ENCODE data around the gene PELI3.
A peak's percentile ranks its signal among the peaks of the same experiment; 100 is the strongest.

PELI3 gene

DNA sequence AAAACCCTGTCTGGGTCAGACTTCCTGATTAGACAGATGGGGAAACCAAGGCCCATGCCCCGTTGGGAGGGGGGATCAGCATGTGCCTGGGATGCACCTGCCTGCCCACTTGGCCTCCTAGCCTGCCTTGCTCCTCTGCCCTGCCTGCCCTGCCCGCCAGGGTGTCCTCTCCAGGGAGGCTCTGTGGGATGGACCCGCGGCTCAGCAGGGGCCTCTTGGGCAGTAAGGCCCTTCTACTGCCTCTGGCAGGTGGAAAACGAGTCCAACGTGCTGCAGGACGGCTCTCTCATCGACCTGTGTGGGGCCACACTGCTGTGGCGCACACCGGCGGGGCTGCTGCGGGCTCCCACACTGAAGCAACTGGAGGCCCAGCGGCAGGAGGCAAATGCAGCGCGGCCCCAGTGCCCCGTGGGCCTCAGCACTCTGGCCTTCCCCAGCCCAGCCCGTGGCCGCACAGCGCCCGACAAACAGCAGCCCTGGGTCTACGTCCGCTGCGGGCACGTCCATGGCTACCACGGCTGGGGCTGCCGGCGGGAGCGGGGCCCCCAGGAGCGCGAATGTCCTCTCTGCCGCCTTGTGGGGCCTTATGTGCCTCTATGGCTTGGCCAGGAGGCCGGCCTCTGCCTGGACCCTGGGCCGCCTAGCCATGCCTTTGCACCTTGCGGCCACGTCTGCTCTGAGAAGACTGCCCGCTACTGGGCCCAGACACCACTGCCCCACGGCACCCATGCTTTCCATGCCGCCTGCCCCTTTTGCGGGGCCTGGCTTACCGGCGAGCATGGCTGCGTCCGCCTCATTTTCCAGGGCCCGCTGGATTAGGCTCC lies 8.9 kb downstream of the PELI3 start:
- DNase-seq = no peak
- no peaks in the 10 kb centered on the region for H3K27me3 ChIP-seq (replicated peaks)
- in situ Hi-C loops (cut with HindIII; ENCODE audit: low pct_ligation_motif_present, low sequenced_read_pairs) = no loop called here
- H3K4me3 ChIP-seq (ENCODE audit: low read depth, low read length) = no peak overlapping the region
- H3K36me3 ChIP-seq (replicated peaks) = peaks cover 7% of the 10 kb centered on the region
- no peak overlapping the region for H3K27ac ChIP-seq
- TF ChIP-seq CTCF (IDR thresholded peaks at IDR 0.05; ENCODE audit: low read depth, low read length, missing control alignments) = no peak

- Histone ChIP-seq H3K4me3 (ENCODE audit: low read depth, low read length) (no peak overlapping the region), H3K36me3 (replicated peaks) (peaks cover 7% of the 10 kb centered on the region), H3K27ac (no peak overlapping the region), H3K27me3 (replicated peaks) (no peaks in the 10 kb centered on the region)
- DNase-seq = no peak
- in situ Hi-C loops (cut with HindIII; ENCODE audit: low pct_ligation_motif_present, low sequenced_read_pairs) = no loop called here
- no peak for TF ChIP-seq CTCF (IDR thresholded peaks at IDR 0.05; ENCODE audit: low read depth, low read length, missing control alignments)
These were observed 9.6 kb downstream of the PELI3 start for GRCh38 chr11:66476173-66476840.

DNA sequence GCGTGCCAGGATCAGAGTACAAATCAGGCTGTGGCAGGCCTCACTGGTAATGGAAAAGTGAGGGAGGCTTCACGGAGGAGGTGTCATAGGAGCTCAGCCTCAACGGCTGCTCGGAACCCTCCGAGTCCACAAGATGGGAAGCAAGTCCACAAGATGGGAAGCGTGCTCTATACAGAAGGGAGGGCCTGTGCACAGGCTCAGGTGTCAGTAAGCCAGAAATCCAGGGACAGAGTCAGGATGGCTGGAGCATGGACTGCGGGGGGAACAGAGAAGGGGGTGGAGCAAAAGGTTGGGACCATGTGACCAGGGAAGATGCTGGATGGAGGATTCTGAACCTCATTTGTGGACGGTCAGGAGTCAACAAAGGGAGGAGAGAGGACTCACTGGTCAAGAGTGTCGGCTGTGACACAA lies 10.1 kb downstream of the PELI3 start:
- no peaks in the 10 kb centered on the region for H3K27me3 ChIP-seq (replicated peaks)
- in situ Hi-C loops (cut with HindIII; ENCODE audit: low pct_ligation_motif_present, low sequenced_read_pairs) = no loop called here
- TF ChIP-seq CTCF (IDR thresholded peaks at IDR 0.05; ENCODE audit: low read depth, low read length, missing control alignments) = no peak
- no peak for DNase-seq
- peaks cover 7% of the 10 kb centered on the region for H3K36me3 ChIP-seq (replicated peaks)
- H3K4me3 ChIP-seq (ENCODE audit: low read depth, low read length) = no peak overlapping the region
- H3K27ac ChIP-seq = no peak overlapping the region

- H3K36me3 ChIP-seq (replicated peaks) = peaks cover 4% of the 10 kb centered on the region
- no peaks in the 10 kb centered on the region for H3K27me3 ChIP-seq (replicated peaks)
- DNase-seq = no peak
- H3K27ac ChIP-seq = no peak overlapping the region
- H3K4me3 ChIP-seq (ENCODE audit: low read depth, low read length) = no peak overlapping the region
- TF ChIP-seq CTCF (IDR thresholded peaks at IDR 0.05; ENCODE audit: low read depth, low read length, missing control alignments) = no peak
- in situ Hi-C loops (cut with HindIII; ENCODE audit: low pct_ligation_motif_present, low sequenced_read_pairs) = no loop called here
These were observed 10.8 kb downstream of the PELI3 start for GRCh38 chr11:66477263-66478201.

- Histone ChIP-seq H3K36me3 (replicated peaks) (peaks cover 6% of the 10 kb centered on the region), H3K27me3 (replicated peaks) (no peaks in the 10 kb centered on the region), H3K27ac (peak overlapping the region; percentile 87), H3K4me3 (ENCODE audit: low read depth, low read length) (peak overlapping the region; percentile 80)
- peak; percentile 88 for TF ChIP-seq CTCF (IDR thresholded peaks at IDR 0.05; ENCODE audit: low read depth, low read length, missing control alignments)
- DNase-seq = no peak
- in situ Hi-C loops (cut with HindIII; ENCODE audit: low pct_ligation_motif_present, low sequenced_read_pairs) = no loop called here
These were observed 12.2 kb downstream of the PELI3 start for GRCh38 chr11:66478729-66479393.

Data from brain microvascular endothelial cell (primary cell).